Prostate gland (tissue), 2 donors: ENCODE data around the gene F3. TPM values are rescaled to one million over a fixed set of nuclear protein-coding genes. Genes with fewer than 3 reads are reported as not detected.
A peak's percentile ranks its signal among the peaks of the same experiment; 100 is the strongest.

ENCODE experiments used
- DNase-seq: peaks from one replicate; pipeline ENCODE4 v3.0.0-alpha.2; 2019; ENCODE audit warnings: low spot score
- H3K27ac ChIP-seq, 2 donors: fragments of 200-600 bp; sonication (generic); 2 replicates each; pipeline ENCODE4 v1.5.1; 2017 to 2019
- H3K27me3 ChIP-seq: fragments of 200-600 bp; sonication (generic); replicated peaks from 2 replicates; pipeline ENCODE4 v1.5.1; 2019; ENCODE audit not compliant: insufficient read depth
- H3K36me3 ChIP-seq, 2 donors: fragments of 200-600 bp; sonication (generic); 1 replicate in 1 of 2; 2 replicates in 1 of 2; pipeline versions ENCODE4 v1.5.1 to v1.8.1; 2017 to 2019
- H3K4me1 ChIP-seq: fragments of 200-600 bp; sonication (generic); replicated peaks from 2 replicates; pipeline ENCODE4 v1.5.1; 2019
- H3K4me3 ChIP-seq, 2 donors: fragments of 200-600 bp; sonication (generic); 2 replicates each; pipeline ENCODE4 v1.5.1; 2017 to 2019
- H3K9me3 ChIP-seq: fragments of 200-600 bp; sonication (generic); 2 replicates; pipeline ENCODE4 v1.5.1; 2017
- CTCF ChIP-seq, 4 experiments: fragments of 200-600 bp in 2 of 4; fragments of 450-650 bp in 2 of 4; sonication (generic) in 2 of 4; IDR thresholded peaks; 1 replicate in 3 of 4; 2 replicates in 1 of 4; pipeline ENCODE4 v1.5.1; 2016 to 2019; ENCODE audit warnings: antibody characterized with exemption in 4 of 4, mild to moderate bottlenecking in 2 of 4, moderate library complexity in 2 of 4
- POLR2A ChIP-seq: fragments of 450-650 bp; IDR thresholded peaks from one replicate; pipeline ENCODE4 v1.6.1; 2016; ENCODE audit warnings: antibody characterized with exemption, mild to moderate bottlenecking
- POLR2AphosphoS5 ChIP-seq: sonication (generic); formaldehyde crosslinking; IDR thresholded peaks from one replicate; pipeline ENCODE4 v1.6.1; 2017; ENCODE audit warnings: antibody characterized with exemption
- WGBS: methylation state at CpG from one replicate; pipeline ENCODE4 v1.1.5; 2018; 5-methylcytosine and 5-hydroxymethylcytosine counted together
- intact Hi-C: fragments of 100-400 bp; cut with DNase I; formaldehyde crosslinking; loops from one replicate; pipeline ENCODE4 v1.14.2; 2022
- total RNA-seq, 2 donors: library from RNA; depleted of rRNA; stranded (reverse); fragments of >200 nt; gene quantifications; one replicate each; pipeline ENCODE4 v1.1.0, GENCODE V29; 2016

F3 gene
- total RNA-seq, 2 donors from 2014 or later: 36.3 to 120 TPM

- no peaks in the 10 kb centered on the region for H3K9me3 ChIP-seq
- H3K27me3 ChIP-seq: no peaks in the 10 kb centered on the region
- DNase-seq: peak; percentile 46
- H3K36me3 ChIP-seq: no peaks in the 10 kb centered on the region
- no peak overlapping the region for H3K4me3 ChIP-seq
- no peaks in the 10 kb centered on the region for H3K4me1 ChIP-seq
- no peak for TF ChIP-seq POLR2A
- peak; percentile 55 for TF ChIP-seq POLR2AphosphoS5
- peak; percentile 48 to 75 (median 67) for TF ChIP-seq CTCF (IDR thresholded peaks at IDR 0.05)
- intact Hi-C loops: loop anchor here (5.0 kb wide), 1 partner anchor 321 kb away; no protein-coding TSS in a partner anchor
- H3K27ac ChIP-seq: no peak overlapping the region
- 10% methylated on average over 4 of the region's 4 CpGs for WGBS
These were observed 60.1 kb downstream of the F3 start for GRCh38 chr1:94481473-94481933.

- DNase-seq: no peak
- intact Hi-C loops: loop anchor here (5.0 kb wide), 1 partner anchor 323 kb away; no protein-coding TSS in a partner anchor
- Histone ChIP-seq H3K9me3 (no peaks in the 10 kb centered on the region), H3K27me3 (no peaks in the 10 kb centered on the region), H3K4me3 (no peak overlapping the region), H3K4me1 (no peaks in the 10 kb centered on the region), H3K27ac (no peak overlapping the region), H3K36me3 (no peaks in the 10 kb centered on the region)
- TF ChIP-seq POLR2A (no peak), POLR2AphosphoS5 (no peak), CTCF (IDR thresholded peaks at IDR 0.05) (no peak)
- 87% methylated on average over 3 of the region's 3 CpGs for WGBS
These were observed 61.9 kb downstream of the F3 start for GRCh38 chr1:94479682-94480081.

Other genes with a start within 250 kb of the F3 start
- 10 to 100 TPM; 35.5 to 38.5 TPM for gene ABCD3, start 123.4 kb downstream of the F3 start, total RNA-seq